GM18873 (cell line): ENCODE data around the gene UBE4A.

Source experiments
- ATAC-seq: cut with Tn5 transposase; IDR thresholded peaks from one replicate; pipeline ENCODE4 v1.9.1; 2021; ENCODE audit warnings: mild to moderate bottlenecking, moderate library complexity, moderate number of reproducible peaks; ENCODE audit not compliant: unreplicated experiment, low FRiP score

UBE4A gene

GRCh38 chr11:118340449-118340848, 19.0 kb upstream of the UBE4A start:
- ATAC-seq = no peak

GRCh38 chr11:118341261-118341660, 18.1 kb upstream of the UBE4A start:
- ATAC-seq = no peak

DNA sequence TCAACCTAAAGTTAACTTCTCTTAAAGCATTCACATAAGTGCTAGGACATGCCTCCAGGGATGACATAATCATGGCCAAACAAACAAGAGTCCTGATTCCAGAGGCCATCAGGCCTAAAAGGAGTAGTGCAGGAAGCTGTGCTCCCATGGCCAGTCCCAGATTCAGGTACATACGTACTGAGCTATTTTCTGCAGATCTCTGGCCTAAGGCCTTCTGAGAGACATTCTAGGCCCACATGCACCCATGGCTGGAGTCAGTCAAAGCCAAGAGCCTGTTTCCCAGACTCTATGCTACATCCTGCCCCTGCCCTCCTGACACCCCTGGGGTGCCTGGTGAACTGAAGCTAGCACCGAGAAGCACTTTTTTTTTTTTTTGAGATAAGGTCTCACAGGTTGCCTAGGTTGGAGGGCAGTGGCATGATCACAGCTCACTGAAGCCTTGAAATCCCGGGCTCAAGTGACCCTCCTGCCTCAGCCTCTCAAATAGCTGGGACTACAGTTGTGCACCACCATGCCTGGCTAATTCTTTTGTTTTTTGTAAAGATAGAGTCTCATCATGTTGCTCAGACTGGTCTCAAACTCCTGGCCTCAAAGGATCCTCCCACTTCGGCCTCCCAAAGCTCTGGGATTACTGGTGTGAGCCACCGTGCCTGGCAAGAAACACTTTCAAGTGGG, 17.4 kb upstream of the UBE4A start:
- ATAC-seq = no peak

DNA sequence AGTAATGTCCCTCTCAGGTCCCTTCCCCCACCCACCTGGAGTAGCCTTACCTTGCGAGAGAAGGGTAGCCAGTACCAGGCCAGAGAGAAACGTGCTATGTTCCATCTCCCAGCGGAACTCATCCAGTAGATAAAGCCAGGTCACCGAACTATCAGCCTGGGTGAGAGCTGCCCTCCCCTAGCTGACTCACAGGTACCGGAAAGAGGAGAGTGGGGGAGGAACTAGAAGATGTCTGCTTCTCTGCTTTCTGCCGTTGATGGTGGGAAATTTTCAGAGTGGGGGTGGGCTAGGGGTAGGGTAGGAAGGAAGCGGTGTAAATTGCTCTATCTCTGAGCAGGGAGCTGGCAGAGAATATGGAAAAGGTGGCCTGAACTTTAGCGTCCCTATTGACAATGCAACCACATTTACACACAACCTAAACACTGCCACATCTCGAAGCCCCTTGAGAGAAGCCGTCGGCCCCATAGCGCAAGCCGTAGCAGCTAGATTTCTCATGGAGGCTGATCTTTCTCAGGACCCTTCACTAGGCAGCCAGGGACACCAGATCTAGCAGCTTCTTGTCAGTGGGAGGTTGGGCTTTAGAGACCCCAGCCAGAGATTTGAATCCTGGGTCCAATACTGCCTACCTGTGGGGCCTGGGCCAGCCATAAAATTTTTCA, 16.8 kb upstream of the UBE4A start, which contains the start of gene CD3D:
Gene CD3D, minus strand, starts transcription at position 203 of the 659 bp plus-strand sequence. Its CDS starts 98 bp downstream, at position 105.
- no peak for ATAC-seq

DNA sequence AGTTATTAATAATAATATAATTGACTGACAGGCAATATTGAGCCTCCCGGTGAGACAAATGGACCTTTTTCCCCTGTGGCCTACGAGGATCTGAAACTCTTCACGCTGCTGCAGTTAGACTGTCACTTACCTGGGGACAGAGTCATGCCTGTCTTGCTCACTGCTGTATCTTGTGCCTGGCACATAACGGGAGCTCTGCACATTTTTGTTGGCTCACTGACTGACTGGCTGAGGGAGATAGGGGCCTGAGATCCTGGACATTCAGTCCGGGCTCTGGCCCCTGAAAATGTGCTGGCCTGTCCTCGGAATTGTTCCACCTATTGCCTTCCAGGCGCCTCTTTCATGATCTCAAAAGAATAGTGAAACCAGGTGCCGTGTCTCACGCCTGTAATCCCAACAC, 16.2 kb upstream of the UBE4A start:
- ATAC-seq = no peak

DNA sequence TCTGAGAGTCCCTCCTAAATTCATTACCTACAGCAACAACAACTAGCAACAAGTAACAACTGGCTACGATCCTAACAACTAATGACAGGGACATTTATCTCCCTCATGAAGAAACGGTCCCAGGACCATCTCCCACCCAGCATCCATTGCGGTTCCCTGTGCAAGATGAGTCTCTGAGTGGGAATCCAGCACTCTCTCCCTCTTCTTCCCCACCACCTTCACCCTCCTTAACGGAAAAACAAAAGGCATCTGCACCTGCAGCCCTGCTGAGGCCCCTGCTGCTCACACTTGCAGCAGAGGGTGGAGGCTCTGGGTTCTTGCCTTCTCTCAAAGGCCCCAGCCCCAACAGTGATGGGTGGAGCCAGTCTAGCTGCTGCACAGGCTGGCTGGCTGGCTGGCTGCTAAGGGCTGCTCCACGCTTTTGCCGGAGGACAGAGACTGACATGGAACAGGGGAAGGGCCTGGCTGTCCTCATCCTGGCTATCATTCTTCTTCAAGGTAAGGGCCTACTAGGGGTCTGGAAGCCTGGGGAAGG, 15.4 kb upstream of the UBE4A start, which contains the start of gene CD3G:
Gene CD3G, plus strand, starts transcription at position 364 of the 535 bp plus-strand sequence. Its CDS starts 80 bp downstream, at position 444.
- no peak for ATAC-seq

- ATAC-seq = no peak
Measured at GRCh38 chr11:118349475-118349874, 9.9 kb upstream of the UBE4A start.

DNA sequence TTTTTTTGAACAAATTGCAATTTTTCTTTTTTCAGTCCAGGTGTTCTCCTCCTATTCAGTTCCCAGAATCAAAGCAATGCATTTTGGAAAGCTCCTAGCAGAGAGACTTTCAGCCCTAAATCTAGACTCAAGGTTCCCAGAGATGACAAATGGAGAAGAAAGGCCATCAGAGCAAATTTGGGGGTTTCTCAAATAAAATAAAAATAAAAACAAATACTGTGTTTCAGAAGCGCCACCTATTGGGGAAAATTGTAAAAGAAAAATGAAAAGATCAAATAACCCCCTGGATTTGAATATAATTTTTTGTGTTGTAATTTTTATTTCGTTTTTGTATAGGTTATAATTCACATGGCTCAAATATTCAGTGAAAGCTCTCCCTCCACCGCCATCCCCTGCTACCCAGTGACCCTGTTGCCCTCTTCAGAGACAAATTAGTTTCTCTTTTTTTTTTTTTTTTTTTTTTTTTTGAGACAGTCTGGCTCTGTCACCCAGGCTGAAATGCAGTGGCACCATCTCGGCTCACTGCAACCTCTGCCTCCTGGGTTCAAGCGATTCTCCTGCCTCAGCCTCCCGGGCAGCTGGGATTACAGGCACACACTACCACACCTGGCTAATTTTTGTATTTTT, 6.2 kb upstream of the UBE4A start:
- no peak for ATAC-seq

DNA sequence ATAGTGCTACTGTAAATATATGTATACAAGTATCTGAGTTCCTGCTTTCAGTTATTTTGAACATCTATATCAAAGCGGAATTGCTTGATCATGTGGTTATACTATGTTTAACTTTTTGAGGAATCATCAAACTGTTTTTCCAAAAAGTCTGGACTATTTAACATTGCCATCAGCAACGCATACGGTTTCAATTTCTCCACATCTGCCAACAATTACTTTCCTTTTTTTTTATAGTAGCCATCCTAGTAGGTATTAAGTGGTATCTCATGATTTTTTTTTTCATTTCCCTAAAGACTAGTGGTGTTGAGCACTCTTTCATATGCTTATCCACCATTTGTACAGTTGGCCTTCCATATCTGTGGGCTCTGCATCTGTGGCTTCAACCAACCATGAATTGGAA, 1.3 kb upstream of the UBE4A start:
- ATAC-seq = no peak

DNA sequence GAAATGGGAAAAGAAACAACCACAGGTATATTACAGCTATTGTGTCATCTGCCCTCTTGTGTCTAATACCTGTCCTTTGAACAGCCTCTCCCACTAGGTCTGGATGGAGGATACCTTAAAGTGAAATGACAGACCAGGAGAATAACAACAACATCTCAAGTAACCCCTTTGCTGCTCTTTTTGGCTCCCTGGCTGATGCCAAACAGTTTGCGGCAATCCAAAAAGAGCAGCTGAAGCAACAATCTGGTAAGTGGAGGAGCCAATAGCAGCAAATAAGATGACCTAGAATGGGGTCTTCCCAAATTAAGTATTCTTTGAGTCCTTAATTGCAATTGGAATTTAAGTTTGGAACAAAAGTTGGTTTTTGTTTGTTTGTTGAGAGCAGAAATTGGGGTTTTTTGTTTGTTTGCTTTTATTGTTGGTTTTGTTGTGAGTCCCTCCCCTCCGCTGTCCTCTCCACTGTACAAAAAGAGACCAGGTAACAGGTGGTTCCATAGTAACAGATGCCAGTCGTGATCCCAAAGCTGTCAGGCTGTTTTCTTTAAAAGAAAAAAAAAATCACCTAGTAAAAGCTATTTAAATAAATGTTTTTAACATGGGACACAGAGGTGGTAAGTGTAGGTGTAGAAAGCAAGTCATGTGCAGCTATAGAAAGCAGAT, 5.7 kb downstream of the UBE4A start:
- ATAC-seq = no peak

- no peak for ATAC-seq
Measured at GRCh38 chr11:118366287-118366686, 6.9 kb downstream of the UBE4A start.

DNA sequence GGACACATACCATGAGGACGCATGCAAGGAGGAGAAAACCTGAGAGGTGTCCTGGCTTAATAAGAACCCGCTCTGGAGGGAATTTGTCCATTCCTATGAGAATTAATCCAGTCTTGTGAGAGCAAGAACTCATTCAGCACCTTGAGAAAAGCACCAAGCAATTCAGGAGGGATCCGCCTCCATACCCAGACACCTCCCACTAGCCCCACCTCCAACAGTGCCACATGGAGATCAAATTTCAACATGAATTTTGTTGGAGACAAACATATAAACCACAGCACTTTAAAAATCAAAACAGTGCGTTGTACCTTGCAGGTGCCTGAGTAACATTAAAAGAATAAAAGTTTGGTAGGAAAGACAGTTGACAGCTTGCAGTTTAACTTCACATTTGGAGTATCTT, 11.4 kb downstream of the UBE4A start:
- no peak for ATAC-seq

- no peak for ATAC-seq
Measured at GRCh38 chr11:118373263-118373662, 13.9 kb downstream of the UBE4A start.

- no peak for ATAC-seq
Measured at GRCh38 chr11:118373871-118374270, 14.5 kb downstream of the UBE4A start.

GRCh38 chr11:118374729-118375128, 15.3 kb downstream of the UBE4A start:
- ATAC-seq = no peak

DNA sequence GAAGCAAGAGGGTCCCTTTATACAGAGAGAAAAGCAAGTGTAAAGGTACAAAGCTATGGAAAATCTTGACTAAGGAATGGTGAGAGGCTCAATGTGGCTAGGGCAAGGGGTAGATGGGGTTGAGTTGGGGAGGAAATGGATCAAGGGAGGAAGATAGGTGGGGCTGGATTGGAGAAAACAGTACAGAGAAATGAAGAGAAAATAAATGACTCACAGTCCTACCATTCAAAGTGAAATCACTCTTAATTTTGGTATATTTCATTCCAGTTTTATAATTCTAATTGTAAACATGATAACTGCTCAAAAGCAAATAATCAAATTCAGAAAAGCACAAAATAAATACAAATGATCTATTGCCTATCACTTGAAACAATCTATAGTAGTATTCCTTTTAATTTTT, 16.6 kb downstream of the UBE4A start:
- ATAC-seq = no peak

GRCh38 chr11:118379497-118379896, 20.1 kb downstream of the UBE4A start:
- ATAC-seq = no peak

DNA sequence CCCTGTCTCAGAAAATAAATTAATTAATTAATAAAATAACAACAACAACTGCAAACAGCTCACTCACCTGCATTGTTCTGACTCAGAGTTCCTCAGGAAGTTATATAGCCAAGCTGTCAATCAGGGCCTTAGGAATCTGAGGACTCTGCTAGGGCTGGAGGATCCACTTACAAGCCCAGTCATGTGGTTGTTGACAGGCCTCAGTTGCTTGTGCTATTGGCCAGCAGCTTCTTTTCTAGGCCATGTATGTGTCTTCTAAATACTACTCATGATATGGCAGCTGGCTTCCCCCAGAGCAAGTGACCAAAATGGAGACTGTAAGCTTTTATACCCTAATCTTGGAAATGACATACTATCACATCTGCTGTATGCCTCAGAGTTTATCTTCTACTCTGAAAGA, 21.2 kb downstream of the UBE4A start:
- no peak for ATAC-seq

- ATAC-seq = no peak
Measured at GRCh38 chr11:118382954-118383353, 23.6 kb downstream of the UBE4A start.

GRCh38 chr11:118383657-118384056, 24.3 kb downstream of the UBE4A start:
- no peak for ATAC-seq

GRCh38 chr11:118396097-118396501, 36.7 kb downstream of the UBE4A start:
- ATAC-seq = no peak
